ENCODE data around the gene MCHR1. TPM values are rescaled to one million over a fixed set of nuclear protein-coding genes. Genes with fewer than 3 reads are reported as not detected.

The MCHR1 gene
- total RNA-seq, 4 donors from 2014 or later = 0.64 to 2.1 (median 0.81) TPM; not detected in 1

GRCh38 chr22:40694411-40694810 lies 15.1 kb downstream of the MCHR1 start:
- Histone ChIP-seq H3K4me3 (no peak overlapping the region), H3K36me3 (no peaks in the 10 kb centered on the region), H3K9me3 (no peaks in the 10 kb centered on the region), H3K4me1 (peaks cover 15% of the 10 kb centered on the region), H3K27me3 (no peaks in the 10 kb centered on the region), H3K27ac (no peak overlapping the region)
- TF ChIP-seq, protein P1, sequence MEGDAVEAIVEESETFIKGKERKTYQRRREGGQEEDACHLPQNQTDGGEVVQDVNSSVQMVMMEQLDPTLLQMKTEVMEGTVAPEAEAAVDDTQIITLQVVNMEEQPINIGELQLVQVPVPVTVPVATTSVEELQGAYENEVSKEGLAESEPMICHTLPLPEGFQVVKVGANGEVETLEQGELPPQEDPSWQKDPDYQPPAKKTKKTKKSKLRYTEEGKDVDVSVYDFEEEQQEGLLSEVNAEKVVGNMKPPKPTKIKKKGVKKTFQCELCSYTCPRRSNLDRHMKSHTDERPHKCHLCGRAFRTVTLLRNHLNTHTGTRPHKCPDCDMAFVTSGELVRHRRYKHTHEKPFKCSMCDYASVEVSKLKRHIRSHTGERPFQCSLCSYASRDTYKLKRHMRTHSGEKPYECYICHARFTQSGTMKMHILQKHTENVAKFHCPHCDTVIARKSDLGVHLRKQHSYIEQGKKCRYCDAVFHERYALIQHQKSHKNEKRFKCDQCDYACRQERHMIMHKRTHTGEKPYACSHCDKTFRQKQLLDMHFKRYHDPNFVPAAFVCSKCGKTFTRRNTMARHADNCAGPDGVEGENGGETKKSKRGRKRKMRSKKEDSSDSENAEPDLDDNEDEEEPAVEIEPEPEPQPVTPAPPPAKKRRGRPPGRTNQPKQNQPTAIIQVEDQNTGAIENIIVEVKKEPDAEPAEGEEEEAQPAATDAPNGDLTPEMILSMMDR (IDR thresholded peaks at IDR 0.05) = no peak
- TF ChIP-seq POLR2AphosphoS5 (IDR thresholded peaks at IDR 0.05) = no peak
- 26% methylated on average over 7 of the region's 7 CpGs for WGBS
- no peak for DNase-seq (ENCODE audit: low spot score in 2 of 2)

DNA sequence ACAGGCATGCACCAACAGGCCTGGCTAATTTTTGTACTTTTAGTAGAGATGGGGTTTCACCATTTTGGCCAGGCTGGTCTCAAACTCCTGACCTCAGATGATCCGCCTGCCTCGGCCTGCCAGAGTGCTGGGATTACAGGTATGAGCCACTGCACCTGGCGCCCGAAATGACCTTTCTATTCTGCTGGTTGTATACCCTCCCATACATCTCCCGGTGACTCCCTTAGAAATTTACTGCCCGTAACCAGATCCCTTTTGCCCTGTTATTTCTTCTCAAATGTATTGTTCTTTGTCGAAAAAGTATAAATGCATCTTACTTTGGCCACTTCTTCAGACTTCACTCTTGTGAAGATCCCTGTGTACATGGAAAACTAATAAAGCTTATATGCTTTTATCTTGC lies 22.0 kb downstream of the MCHR1 start:
- WGBS = 86% methylated on average over 7 of the region's 7 CpGs
- Histone ChIP-seq H3K4me3 (no peak overlapping the region), H3K4me1 (peaks cover 4% of the 10 kb centered on the region), H3K27ac (no peak overlapping the region), H3K9me3 (no peaks in the 10 kb centered on the region), H3K36me3 (no peaks in the 10 kb centered on the region), H3K27me3 (no peaks in the 10 kb centered on the region)
- TF ChIP-seq EP300 (IDR thresholded peaks at IDR 0.05) (no peak), POLR2AphosphoS5 (IDR thresholded peaks at IDR 0.05) (no peak), POLR2A (IDR thresholded peaks at IDR 0.05) (no peak)
- TF ChIP-seq, protein P1 (IDR thresholded peaks at IDR 0.05) = no peak
- no peak for DNase-seq (ENCODE audit: low spot score in 2 of 2)

- peaks cover 4% of the 10 kb centered on the region for H3K4me1 ChIP-seq
- no peak for TF ChIP-seq EP300 (IDR thresholded peaks at IDR 0.05)
- TF ChIP-seq, protein P1 (IDR thresholded peaks at IDR 0.05) = no peak
- TF ChIP-seq POLR2AphosphoS5 (IDR thresholded peaks at IDR 0.05) = no peak
- TF ChIP-seq POLR2A (IDR thresholded peaks at IDR 0.05) = no peak
- no peak overlapping the region for H3K4me3 ChIP-seq
- H3K27ac ChIP-seq = no peak overlapping the region
- no peak for DNase-seq (ENCODE audit: low spot score in 2 of 2)
- no peaks in the 10 kb centered on the region for H3K27me3 ChIP-seq
- no peaks in the 10 kb centered on the region for H3K9me3 ChIP-seq
- H3K36me3 ChIP-seq = no peaks in the 10 kb centered on the region
- WGBS = 45% methylated on average over 1 of the region's 1 CpG
Measured at GRCh38 chr22:40703174-40703573, 23.9 kb downstream of the MCHR1 start.

DNA sequence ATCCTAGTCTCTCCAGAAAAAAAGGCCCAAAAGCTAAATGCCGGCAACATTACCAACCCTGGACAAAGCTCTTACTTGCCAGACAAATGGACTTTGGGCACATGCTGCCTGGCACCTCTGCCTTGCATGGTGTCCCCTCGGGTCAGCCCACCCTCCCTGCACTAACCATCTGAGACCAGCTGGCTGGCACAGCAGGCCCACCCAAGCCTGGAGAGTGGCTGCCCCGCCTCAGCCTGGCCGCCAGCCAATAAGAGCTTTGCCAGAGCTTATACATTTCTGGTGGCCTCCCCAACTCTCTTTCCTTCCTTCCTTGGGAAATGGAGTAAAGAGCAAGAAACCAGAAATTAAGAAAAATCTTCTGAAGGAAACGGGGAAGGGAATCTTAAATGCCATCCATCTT lies 24.5 kb downstream of the MCHR1 start:
- Histone ChIP-seq H3K4me1 (peaks cover 4% of the 10 kb centered on the region), H3K36me3 (no peaks in the 10 kb centered on the region), H3K4me3 (no peak overlapping the region), H3K27me3 (no peaks in the 10 kb centered on the region), H3K27ac (no peak overlapping the region), H3K9me3 (no peaks in the 10 kb centered on the region)
- DNase-seq (ENCODE audit: low spot score in 2 of 2) = no peak
- WGBS = 52% methylated on average over 5 of the region's 5 CpGs
- TF ChIP-seq, protein P1 (IDR thresholded peaks at IDR 0.05) = no peak
- TF ChIP-seq POLR2A (IDR thresholded peaks at IDR 0.05) = no peak
- TF ChIP-seq EP300 (IDR thresholded peaks at IDR 0.05) = no peak
- no peak for TF ChIP-seq POLR2AphosphoS5 (IDR thresholded peaks at IDR 0.05)

DNA sequence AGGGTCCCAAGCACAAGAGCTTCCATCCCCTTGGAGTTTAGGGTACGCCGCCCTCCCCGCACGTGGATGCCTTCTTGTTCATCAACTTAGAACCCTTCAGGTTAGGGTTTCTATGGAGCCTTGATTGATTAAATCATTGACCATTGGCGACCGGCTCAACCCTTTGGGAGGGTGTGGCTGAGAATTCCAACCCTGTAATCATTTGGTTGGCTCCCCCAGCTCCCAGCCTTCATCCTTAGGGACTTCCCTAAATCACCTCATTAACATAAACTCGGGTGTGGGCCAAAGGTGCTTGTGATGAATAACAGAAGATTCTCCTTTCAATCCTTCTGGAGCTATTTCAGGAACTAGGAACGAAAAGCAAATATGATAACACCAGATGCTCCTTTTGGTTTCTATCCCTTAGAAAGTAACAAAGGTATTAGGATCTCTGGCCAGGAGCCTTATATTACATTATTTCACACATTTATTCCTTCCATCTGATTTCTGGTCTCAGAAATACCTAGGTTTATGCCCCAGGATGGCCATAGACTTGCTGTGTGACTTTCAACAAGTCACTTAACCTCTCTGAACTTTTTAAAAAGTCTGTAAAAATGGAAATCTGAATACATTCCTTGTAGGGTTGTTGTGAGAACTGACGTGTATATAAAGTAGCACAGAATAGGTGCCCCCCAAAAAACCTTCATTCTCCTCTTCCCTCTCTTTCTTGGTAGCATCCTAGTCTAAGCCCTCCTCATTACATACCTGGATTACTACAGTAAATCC lies 26.8 kb downstream of the MCHR1 start:
- WGBS = 66% methylated on average over 9 of the region's 9 CpGs
- H3K4me3 ChIP-seq = no peak overlapping the region
- no peaks in the 10 kb centered on the region for H3K36me3 ChIP-seq
- DNase-seq (ENCODE audit: low spot score in 2 of 2) = no peak
- no peaks in the 10 kb centered on the region for H3K27me3 ChIP-seq
- TF ChIP-seq EP300 (IDR thresholded peaks at IDR 0.05) = no peak
- TF ChIP-seq, protein P1 (IDR thresholded peaks at IDR 0.05) = no peak
- no peak for TF ChIP-seq POLR2AphosphoS5 (IDR thresholded peaks at IDR 0.05)
- TF ChIP-seq POLR2A (IDR thresholded peaks at IDR 0.05) = no peak
- H3K27ac ChIP-seq = no peak overlapping the region
- H3K9me3 ChIP-seq = no peaks in the 10 kb centered on the region
- peaks cover 23% of the 10 kb centered on the region for H3K4me1 ChIP-seq

All from suprapubic skin (tissue), 4 donors.